Effector CD8-positive, alpha-beta T cell (primary cell): ENCODE measurements around the gene UBE2M.

ENCODE experiments used
- DNase-seq: peaks from one replicate; lab custom pipeline; 2025; lab: John Stamatoyannopoulos, UW

The UBE2M gene

DNA sequence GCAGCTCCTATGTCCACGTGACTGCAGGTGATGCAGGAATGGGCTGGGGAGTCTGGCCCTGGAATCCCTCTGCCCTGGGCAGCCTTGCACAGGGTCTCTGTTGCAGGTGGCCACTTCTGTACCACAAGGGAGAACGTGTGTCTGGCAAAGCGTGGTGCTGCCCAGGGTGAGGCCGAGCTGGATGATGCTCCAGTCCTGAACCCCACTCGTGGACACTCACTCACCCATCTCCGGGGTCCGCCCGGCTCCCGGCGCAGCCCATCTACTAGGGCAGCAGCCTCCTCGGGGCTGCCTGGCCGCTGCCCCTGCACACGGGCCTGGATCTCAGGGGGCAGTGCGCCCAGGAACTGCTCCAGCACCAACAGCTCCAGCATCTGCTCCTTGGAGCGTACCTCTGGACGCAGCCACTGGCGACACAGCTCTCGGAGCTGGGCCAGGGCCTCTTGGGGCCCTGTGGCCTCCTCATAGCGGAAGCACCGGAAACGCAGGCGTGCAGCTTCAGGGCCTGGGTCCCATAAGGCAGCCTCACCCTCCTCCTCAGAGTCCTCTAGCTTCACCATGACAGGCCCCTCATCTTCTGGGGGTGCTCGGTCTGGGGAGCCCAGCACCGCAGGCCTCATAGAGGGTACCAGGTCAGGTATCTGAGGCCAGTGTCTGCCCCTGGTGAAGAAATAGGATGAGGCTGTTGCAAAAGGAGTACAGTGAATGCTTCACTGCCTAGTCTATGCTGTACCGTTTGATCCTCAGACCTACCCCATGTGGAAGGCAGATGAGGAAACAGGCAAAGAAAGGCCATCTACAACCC is 12.6 kb upstream of the UBE2M start:
- DNase-seq: no peak

DNA sequence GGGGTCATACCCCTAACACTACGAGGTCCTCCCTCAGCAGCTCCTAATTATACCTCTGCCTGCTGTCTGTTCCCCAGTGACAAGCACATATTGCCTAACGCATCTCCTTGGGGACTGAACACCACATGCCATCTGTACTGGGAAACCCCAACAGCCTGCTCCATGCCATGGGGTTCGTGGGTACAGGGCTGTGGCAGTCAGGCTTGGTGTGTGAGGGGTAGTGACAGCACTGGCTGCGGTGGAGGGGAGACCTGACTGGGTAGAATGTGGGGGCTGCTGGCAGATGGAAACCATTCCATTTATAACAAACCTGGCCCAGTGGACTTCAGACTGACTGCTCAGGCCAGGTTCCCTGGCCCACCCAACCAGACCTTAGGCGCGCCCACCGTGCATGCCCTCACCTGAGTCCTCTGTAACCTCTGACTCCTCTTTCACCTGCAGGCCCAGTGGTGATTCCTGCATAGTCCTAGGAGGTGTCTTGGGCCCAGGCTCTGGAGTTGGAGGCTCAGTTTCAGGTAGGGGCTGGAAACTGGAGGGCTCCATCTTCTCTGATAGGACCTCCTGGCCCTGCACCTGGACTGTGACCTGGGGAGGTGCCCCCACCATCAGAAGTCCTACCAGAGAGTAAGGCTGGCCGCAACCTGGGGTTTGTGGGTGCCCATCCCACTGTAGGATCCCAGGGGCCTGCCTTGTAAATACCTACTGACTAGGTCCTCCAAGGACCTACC is 11.7 kb upstream of the UBE2M start:
- no peak for DNase-seq

DNA sequence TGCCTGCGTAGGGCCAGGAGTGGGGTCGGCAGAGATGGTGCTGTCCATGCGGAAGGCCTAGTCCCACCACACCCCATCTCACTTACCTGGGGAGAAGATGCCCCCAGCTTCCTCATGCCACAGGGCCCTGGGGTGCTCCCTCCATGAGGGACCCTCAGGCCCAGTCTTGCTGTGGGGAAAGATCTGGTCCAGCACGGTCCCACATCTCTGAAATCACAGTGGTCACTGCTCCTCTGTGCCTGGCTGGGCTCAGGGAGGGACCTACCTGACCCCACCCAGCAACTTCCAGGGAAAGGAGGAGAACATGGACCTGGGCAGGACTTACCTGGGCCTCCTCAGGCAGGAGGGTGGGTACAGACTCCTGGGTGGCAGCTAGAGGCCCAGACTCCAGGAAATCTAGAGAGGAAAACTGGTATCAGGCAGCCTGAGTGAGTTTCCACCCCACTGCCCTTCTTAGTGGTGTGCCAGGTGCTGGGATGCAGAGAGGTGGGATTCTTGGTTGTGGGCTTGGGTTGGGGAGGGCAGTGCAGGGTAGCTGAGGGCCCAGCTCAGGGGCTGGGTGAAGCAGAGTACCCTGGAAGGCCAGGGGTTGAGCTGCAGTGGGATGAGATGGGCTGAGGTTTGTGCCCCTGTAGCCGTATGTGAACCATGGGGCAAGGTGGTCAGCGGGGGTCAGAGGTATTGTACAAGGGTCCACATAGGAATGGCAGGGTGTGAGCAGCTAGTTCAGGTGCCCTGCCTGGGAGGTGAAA is 11.0 kb upstream of the UBE2M start:
- no peak for DNase-seq

DNA sequence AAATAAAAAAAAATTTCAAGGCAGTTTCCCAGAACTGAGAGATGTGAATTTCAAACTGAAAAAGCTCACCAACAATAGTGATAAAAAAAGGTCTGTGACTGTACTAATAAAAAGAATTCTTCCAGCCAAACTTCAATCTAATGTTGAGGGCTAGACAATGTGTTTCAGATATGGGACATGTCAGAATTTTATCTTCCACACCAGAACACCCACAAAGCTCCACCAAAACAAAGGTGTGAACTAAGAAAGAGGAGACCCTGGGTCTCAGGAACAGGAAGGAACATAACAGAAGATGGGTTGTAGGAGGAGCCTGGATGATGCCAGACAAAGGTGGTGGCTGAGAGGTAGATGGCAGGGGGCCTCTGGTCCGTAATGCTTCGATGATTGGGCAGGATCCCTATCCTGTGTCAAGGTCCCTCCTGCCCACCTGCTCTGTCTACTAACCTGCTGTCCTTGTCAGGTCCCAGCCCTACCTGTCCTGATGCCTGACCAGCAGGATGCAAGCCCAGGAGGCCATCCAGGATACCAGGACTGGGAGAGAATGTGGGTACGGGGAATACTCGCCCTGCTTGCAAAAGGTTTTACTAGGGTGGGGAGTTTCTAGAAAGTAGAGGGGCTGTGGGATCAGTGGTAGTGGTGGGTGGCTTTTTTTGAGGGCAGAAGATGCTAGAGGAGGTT is 10.2 kb upstream of the UBE2M start:
- no peak for DNase-seq

DNA sequence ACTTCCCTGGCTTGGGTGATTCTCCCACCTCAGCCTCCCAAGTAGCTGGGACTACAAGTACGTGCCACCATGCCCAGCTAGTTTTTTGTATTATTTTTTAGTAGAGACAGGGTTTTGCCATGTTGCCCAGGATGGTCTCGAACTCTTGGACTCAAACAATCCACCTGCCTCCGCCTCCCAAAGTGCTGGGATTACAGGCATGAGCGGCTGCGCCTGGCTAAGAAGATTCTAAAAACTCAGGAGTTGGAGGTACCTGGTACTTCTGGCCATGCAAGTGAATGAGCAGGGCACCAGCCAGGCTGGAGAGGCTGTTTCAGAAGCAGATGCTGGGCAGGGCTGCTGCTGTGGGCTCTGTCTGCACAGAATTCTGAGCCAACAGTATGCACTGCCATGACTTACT is 8.6 kb upstream of the UBE2M start:
- DNase-seq: no peak

DNA sequence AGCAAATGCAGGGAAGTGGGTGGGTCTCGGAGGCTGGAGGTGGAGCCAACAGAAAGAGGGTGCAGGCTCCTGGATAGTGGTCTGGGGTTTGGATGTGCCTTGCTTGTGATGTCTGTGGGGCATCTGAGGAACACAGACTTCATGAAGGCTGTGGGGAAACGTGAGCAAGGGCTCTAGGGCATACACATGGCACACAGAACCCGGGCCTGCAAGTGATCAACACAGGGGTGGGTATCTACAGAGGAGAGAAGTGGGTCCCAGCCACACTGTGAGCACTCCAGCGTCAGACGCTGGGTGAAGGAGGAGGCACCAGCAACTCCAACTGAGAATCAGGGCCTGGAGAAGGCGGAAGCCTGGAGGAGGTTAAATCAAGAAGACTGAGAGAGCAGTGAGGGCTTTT is 5.4 kb upstream of the UBE2M start:
- no peak for DNase-seq

DNA sequence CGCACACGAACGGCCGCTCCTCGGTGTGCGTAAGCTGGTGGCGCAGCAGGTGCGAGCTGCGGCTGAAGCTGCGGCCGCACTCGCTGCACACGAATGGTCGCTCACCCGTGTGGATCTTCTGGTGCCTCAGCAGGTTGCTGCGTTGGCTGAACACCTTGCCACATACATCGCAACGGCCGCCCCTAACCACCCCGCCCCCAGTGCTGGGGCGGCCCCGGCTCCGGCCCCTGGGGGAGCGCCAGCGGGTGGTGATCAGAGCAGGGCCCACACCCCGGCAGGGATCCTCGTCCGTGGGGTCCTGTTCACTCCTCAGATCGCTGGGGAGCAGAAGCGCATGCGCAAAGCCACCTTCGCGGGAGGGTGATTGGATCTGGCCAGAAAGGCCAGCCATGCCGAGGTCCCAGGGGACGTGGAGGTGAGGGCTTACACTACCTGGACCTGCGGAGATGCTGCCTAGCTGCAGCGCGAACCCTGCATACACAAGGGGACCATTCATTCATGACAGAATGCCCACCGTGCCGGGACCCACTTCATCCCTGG is 4.7 kb upstream of the UBE2M start:
- no peak for DNase-seq

DNA sequence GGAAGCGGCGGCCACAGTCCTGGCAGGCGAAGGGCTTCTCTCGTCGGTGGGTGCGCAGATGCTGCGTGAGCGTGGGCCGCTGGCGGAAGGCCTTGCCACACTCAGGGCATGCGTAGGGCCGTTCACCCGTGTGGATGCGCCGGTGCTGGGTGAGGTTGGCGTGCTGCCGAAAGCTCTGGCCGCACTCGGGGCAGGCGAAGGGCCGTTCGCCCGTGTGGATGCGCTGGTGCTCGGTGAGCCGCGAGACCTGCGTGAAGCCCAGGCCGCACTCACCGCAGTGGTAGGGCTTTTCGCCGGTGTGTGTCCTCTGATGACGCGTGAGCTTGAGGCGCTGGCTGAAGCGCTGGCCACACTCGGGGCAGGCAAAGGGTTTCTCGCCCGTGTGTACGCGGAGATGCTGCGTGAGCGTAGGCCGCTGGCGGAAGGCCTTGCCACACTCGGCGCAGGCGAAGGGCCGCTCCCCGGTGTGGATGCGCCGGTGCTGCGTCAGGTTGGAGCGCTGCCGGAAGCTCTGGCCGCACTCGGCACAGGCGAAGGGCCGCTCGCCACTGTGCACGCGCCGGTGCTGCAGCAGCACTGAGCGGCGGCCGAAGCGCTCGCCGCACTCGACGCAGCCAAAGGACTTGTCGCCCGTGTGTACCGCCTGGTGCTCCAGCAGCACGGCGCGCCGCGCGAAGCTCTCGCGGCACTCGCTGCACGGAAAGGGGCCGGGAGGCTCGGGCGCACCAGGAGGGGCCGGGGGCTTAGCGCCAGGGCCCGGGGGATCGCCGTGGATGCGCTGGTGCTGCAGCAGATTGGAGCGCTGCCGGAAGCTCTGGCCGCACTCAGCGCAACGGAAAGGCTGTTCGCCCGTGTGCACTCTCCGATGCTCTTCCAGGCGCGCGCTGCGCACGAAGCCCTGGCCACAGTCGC is 4.0 kb upstream of the UBE2M start:
- no peak for DNase-seq

DNA sequence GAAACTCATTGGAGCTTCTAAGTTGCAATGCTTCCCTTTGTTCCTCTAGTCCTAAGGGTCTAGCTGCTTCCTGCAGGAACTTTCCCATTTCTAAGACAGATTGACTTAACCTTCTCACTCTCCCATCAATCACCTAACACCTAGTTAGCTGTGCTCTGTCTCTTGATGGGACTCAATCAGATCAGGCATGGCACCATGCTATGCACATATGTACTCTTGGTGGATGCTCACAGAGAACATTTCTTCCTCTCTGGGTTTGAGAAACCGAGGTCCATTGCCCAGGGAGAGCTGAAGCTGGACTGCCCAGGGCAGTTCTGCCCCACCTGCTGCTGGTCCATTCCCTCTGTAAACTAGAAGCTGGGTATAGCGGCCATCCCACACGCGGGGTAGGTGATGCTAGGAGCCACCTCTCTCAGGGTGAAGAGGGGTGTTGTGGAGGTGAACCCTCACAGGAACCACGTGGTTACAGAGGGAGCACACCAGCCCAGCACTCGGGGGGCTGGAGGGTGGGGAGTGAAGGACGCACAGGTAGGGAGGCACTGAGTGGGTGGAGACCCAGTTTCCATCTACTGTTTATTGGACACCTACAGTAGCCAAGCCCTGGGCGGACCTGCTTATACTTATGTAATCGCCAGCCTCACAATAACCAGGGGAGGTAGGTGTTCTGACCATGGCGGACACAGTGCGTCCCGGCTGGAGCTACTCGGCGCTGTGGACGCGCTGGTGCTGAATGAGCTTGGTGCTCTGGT is 3.1 kb upstream of the UBE2M start:
- no peak for DNase-seq

DNA sequence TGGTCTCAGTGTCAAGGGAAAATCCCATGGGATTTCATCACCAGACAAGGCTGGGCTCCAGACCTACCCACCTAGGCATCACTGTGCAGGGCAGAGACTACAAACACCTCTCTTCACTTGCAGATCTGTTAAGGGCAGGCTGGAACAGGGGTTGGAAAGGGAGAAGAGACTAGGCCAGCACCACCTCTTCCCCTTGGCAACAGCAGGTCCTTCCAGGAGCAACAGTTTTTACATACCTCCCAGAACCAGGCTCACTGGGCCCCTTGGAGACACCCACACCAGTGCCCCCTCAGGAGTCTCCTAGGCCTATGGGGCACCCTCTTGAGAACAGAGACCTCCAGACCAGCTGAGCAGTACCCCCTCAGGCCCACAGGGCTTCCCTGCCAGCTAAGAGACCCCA is 2.5 kb upstream of the UBE2M start:
- DNase-seq: no peak

DNA sequence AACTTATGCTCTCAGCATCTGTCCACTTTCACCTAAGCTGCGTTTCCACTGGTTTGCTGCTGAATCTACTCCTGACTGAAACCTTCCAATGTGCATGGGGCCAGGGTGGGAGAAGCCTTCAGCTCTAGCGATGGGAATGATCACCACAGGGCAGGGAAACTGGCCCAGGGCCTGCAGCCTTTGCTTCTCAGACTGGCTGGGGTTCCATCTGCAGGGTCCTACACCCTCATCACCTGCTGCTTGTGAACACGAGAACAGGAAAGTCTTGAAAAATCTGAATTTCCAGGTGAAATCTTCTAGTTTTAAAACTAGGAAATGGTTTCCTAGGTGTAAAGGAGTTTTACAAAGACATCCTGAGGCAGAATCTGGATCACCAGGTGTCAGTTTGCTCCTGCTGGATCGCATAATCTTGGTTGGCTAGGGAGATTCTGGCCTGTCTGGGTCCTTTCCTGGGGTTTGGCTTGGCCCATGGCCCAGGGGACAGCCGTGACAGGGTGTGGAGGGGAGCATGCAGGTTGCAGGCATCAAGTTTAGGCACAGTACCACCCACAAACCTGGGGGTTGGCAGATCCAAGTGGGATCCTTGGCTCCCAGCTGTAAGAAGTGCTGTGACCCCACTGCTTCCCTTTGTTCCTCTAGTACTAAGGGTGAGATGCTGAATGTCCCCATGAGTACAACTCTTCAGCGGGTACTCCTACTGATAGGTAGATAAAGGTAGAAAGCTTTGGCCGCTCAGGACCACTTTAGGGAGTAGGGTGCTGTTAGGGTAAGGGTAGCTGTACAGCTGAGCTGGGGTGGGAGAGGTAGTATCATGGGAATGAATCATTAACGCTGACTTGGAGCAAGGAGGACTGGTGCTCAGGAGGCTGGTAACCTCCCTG is 1.8 kb upstream of the UBE2M start:
- DNase-seq: no peak

DNA sequence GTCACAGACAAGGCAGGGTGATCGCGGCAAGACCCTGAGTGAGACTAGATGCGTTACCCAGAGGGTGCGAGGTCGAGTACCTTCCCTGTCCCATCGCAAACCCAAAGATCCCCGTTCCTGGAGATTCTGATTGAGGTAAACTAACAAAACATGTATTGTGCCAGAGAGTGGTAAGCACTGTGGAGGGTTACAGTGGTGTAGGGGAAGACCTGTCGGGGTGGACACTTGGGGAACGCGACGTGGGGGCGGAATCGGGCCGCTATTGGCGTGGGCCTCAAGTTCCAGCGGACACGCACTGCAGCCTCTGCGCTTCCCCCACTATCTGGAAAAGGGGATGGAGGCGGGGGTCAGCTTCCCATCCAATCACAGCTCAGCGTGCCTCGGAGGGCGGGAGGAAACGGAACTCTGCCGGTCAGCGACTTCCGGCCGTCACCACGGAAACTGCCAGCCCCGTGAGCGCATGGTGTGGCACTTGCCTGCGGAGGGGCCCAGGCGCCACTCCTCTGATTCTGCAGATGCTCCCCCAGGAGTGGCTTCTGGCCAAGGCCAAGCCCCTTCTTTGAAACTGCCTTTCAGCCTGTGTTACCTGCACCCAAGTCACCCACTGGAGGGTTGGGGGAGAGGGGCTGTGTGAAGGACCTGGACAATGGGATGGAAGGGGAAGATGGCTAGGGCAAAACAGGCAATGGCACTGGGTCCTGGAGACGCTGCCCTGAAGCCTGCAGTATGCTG is 1.0 kb upstream of the UBE2M start:
- no peak for DNase-seq

DNA sequence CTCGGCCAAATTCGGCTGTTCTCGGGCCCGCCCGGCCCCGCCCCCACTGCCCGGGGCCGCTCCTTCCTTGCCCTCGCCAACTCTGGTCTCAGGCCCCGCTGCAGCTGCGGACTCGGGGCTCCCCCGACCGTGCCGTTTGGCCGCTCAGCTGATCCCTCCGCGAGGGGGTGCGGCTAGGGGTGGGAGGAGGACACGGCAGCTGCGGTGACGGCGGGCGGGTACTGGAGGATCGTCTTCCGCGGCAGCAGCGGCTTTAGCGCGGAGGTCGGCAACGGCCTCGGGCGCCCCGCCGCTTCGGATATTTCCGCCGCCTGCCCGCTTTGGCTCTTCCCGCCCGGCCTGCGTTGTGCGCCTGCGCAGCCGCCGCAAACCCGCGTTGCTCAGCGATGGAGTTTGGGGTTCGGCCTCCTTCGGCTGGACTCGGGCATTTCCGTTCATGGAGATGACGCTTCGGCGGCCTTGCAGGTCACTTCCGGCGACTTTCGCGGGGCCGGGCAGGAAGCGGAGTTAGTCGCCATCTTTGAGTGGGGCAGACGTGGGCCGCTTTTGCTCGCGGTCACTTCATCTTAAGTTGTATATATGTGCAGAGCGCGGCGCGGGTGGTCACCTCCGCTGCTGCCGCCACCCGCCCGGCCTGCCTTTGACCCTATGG is 338 bp upstream of the UBE2M start:
- no peak for DNase-seq

DNA sequence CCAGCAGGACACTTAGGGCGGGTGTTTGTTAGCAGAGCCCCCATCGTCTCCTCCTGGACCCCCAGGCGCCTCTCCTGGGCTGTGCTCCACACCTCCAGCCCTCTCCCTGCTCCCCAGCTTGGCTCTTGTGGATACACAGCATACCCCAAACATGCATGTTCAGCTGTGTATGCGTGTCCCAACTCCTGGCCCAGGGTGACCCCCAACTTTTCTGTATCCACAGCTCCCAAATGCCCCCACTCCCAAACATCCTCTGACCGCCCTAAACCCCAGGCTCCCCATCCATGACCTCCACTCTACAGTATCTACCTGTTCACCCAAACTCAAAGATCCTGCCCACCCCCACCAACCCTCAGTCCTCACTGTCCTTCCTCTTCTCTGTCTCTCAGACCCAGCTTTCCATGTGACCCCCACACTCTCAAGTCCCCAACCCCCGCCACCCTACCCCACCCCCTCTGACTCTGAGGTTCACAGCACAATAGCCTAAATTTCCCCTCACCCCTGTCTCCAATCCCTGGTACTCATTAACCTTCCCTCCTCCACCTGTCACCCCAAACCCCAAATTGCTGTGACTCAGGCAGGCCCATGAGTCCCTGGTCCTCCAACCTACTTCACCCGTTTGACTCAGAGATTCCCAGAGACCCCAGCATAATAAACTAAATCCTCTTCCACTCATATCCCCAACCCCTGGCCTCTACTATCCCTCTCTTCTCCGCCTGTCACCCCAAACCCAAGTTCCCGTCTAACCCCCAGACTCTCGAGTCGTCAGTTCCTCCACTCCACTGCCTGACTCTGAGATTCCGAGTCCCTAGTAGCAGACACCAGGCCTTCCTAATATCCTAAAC is 968 bp downstream of the UBE2M start:
- DNase-seq: no peak

DNA sequence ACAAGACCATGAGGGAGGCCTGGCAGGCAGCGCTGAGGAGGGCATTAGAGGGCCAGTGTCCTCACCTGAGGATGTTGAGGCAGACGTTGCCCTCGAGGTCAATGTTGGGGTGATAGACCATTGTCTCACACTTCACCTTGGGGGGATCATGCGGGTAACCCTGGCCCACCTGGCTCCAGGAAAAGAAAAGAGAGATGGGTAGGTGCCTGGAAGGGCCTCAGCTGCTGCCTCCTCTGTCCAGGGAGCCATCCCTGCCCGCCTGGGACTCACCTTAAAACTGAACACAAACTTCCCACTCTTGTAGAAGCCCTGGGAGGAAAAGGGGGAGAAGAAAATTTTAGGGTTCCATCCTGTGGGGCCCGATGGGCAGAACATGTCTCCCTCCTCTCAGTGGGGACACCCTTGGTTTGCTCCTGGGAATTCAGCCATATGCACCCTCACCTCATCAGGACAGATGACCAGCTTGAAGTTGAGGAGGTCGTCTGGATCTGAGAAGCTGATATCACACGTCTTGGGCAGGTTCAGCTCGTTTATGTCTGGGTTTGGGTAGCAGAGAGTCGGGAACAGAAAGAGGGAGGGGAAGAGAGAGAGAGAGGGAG is 1.7 kb downstream of the UBE2M start:
- no peak for DNase-seq

DNA sequence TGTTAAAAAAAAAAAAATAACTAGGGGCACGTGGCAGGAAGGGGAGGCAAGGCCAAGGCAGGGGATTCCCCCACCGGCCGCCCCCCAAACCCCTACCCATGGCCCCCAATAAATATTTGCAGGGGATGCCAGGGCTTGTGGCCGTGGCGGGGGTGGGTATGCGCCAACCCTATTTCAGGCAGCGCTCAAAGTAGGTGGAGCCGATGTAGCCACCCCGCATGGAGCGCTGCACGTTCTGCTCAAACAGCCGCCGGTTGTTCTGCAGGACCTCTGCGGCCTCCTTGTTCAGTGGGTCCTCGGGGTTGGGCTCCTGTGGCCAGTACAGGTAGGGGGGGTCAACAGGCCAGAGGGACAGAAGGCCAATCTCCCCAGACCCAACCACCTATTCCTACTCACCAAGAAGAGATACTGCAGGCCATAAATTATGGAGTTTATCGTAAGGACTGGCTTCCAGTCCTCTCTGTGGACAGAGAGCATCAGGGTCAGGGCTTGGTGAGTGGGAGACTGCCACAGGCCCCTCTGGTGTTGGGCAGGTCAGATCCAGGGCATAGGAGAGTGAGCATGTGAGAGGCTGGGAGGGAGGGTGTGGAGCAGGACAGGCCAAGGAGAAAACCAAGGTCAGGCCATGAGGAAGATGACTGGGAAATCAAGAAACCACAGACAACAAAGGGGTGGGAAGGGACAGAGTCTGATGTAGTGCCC is 2.3 kb downstream of the UBE2M start:
- DNase-seq: no peak
